Thymus (tissue), 11 donors: ENCODE measurements around the gene NDUFB2. TPM values are rescaled to one million over a fixed set of nuclear protein-coding genes. Genes with fewer than 3 reads are reported as not detected.
"Not testable (repeated sequence)": the region's sequence is repeated elsewhere in the genome, so short reads cannot be mapped to it uniquely, and the experiment has no call there.

Experiments
- DNase-seq, 9 donors: peaks; one replicate each; pipeline ENCODE4 v3.0.0-alpha.2; 2013; ENCODE audit warnings: low spot score in 9 of 9, low read depth in 6 of 9, missing footprints in 1 of 9
- H3K27ac ChIP-seq, 2 donors: one replicate each; pipeline ENCODE4 v1.5.1; 2013; ENCODE audit warnings: control low read depth in 1 of 2, low read depth in 1 of 2, low read length in 1 of 2, mild to moderate bottlenecking in 1 of 2, moderate library complexity in 1 of 2
- H3K27me3 ChIP-seq, 2 donors: one replicate each; pipeline ENCODE4 v1.5.1; 2013; ENCODE audit warnings: low read length in 1 of 2; ENCODE audit not compliant: control insufficient read depth in 2 of 2, insufficient read depth in 1 of 2
- H3K36me3 ChIP-seq, 2 donors: one replicate each; pipeline ENCODE4 v1.5.1; 2013; ENCODE audit warnings: low read length in 1 of 2, mild to moderate bottlenecking in 1 of 2, moderate library complexity in 1 of 2; ENCODE audit not compliant: control insufficient read depth in 2 of 2, insufficient read depth in 2 of 2
- H3K4me1 ChIP-seq, 2 donors: one replicate each; pipeline ENCODE4 v1.5.1; 2013; ENCODE audit warnings: low read length in 2 of 2; ENCODE audit not compliant: control insufficient read depth in 2 of 2, insufficient read depth in 2 of 2
- H3K4me3 ChIP-seq, 2 donors: one replicate each; pipeline ENCODE4 v1.5.1; 2013; ENCODE audit warnings: low read length in 2 of 2, control low read depth in 1 of 2, mild to moderate bottlenecking in 1 of 2
- H3K9me3 ChIP-seq, 2 donors: one replicate each; pipeline ENCODE4 v1.5.1; 2013; ENCODE audit warnings: low read length in 1 of 2, mild to moderate bottlenecking in 1 of 2; ENCODE audit not compliant: control insufficient read depth in 2 of 2, insufficient read depth in 1 of 2
- WGBS: extraction: QIAGEN DNeasy Blood & Tissue Kit; methylation state at CpG from one replicate; pipeline ENCODE4 v1.1.7; 2013; 5-methylcytosine and 5-hydroxymethylcytosine counted together
- polyA plus RNA-seq: library from polyadenylated mRNA; stranded (reverse); fragments of 200-250 nt; gene quantifications from one replicate; pipeline ENCODE4 v1.2.3, GENCODE V29; 2013
- total RNA-seq: library from RNA; stranded (reverse); fragments of 120-200 nt; gene quantifications from one replicate; pipeline ENCODE4 v1.2.4, GENCODE V29; 2013
- donor health status: healthy.

The NDUFB2 gene
- total and polyA plus RNA-seq, 2 donors = 209 to 254 TPM

DNA sequence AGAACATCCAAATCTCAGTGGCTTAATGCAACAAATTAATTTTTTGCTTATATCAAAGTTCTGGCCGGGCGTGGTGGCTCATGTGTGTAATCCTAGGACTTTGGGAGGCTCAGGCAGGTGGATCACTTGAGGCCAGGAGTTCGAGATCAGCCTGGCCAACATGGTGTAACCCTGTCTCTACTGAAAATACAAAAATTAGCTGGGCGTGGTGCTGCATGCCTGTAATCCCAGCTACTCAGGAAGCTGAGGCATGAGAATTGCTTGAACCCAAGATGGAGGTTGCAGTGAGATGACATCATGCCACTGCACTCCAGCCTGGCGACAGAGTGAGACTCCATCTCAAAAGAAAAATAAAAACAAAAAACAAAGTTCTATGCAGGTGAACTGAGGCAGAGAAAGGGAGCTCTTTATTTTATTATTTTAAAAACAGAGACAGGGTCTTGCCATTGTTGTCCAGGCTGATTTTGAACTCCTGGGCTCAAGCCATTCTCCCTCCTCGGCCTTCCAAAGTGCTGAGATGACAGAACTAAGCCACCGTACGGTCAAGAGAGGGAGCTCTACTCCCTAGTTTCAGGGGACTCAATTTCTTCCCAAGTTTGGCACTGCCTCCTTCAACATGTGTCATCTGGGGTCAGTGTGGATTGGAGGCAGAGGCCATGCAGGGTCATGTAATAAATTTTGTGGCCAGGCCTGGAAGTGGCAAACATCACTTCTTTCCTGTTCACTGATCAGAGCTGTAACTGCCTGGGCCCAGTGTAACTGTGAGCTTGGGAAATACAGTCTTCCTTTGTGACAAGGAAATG, 21.4 kb upstream of the NDUFB2 start:
- WGBS = 81% methylated on average over 8 of the region's 8 CpGs

DNA sequence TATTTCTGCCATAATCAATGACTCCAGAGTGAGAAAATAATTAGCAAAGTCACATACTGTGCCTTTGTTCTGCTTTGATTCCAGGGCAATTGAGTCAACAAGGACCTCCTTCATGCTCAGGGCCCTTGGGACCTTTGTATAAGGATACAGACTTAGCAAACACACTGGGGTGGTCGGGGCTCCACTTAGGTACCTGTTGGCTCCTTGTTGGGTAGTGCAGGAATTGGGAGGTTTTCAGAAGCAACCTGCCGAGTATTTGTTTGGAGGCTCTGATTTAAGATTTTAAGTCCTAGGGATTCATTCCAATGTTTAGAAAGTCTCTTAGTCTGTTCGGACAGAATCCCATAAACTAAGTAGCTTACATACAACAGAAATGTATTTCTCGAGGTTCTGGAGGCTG, 20.8 kb upstream of the NDUFB2 start:
- WGBS = over 99% methylated on average over 4 of the region's 4 CpGs
- Histone ChIP-seq H3K27me3 (no peaks in the 10 kb centered on the region), H3K9me3 (no peaks in the 10 kb centered on the region), H3K36me3 (peaks cover 18 to 23% of the 10 kb centered on the region in 2 donors), H3K4me1 (peaks cover 7 to 22% of the 10 kb centered on the region in 2 donors), H3K27ac (no peak overlapping the region), H3K4me3 (no peak overlapping the region)
- DNase-seq = no peak

More for the DNA sequence above, 21.4 kb upstream of the NDUFB2 start:
- peak in 1 of 9 donors; percentile 42 for DNase-seq
- Histone ChIP-seq H3K36me3 (peaks cover 15 to 19% of the 10 kb centered on the region in 2 donors), H3K4me3 (no peak overlapping the region), H3K27me3 (no peaks in the 10 kb centered on the region), H3K9me3 (no peaks in the 10 kb centered on the region), H3K4me1 (peaks cover 7 to 22% of the 10 kb centered on the region in 2 donors), H3K27ac (no peak overlapping the region)

DNA sequence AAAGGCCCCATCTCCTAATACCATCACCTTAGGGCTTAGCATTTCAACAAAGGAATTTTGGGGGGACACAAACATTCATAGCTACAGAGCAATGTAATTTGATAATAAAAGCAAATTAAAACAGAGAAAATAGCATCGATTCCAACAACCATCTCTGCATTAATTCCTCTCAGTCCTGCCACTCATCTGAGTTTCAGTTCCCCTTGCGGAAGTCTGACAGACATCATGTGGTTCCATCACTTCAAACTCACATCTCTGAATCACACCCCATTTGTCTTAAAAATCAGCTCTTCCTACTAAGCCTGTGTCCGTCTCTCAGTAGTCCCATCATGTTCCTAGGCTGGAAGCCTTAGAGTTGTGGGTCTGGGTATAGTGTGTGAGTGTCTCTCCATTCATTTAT, 20.2 kb upstream of the NDUFB2 start:
- Histone ChIP-seq H3K27ac (no peak overlapping the region), H3K4me1 (peaks cover 7 to 22% of the 10 kb centered on the region in 2 donors), H3K27me3 (no peaks in the 10 kb centered on the region), H3K4me3 (no peak overlapping the region), H3K36me3 (peaks cover 20 to 28% of the 10 kb centered on the region in 2 donors), H3K9me3 (no peaks in the 10 kb centered on the region)
- no peak for DNase-seq
- 79% methylated on average over 3 of the region's 3 CpGs for WGBS

DNA sequence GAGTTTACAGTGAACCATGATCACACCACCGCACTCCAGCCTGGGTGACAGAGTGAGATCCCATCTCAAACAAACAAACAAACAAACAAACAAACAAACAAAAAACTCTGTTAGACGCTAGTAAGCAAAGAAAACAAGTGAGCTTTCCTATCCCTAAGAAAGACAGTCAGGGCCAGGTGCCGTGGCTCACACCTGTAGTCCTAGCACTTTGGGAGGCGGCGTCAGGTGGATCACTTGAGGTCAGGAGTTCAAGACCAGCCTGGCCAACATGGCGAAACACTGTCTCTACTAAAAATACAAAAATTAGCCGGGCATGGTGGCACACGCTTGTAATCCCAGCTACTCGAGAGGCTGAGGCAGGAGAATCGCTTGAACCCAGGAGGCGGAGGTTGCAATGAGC, 19.6 kb upstream of the NDUFB2 start:
- H3K27ac ChIP-seq, H3K27me3 ChIP-seq, H3K9me3 ChIP-seq, H3K4me3 ChIP-seq, DNase-seq: not testable (repeated sequence)
- WGBS = 94% methylated on average over 11 of the region's 11 CpGs
- Histone ChIP-seq H3K36me3 (peaks cover 23 to 33% of the 10 kb centered on the region in 2 donors), H3K4me1 (peaks cover 7 to 22% of the 10 kb centered on the region in 2 donors)

DNA sequence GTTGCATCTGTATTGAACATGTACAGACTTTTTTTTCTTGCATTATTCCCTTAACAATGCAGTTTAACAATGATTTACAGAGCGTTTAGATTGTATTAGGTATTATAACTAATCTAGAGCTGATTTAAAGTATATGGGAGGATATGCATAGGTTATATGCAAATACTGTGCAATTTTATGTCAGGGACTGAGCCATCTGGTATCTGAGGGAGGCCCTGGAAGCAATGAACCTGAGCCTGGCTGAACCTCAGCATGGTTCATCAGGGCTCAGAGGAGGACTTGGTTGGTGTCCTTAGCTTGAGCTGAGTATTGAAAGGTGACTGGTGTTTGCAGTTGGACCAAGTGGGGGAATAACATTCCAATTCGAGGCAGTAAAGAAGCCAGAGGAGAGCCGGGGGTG, 19.0 kb upstream of the NDUFB2 start:
- Histone ChIP-seq H3K4me1 (peaks cover 7 to 17% of the 10 kb centered on the region in 2 donors), H3K27ac (no peak overlapping the region), H3K36me3 (peaks cover 26 to 35% of the 10 kb centered on the region in 2 donors), H3K4me3 (no peak overlapping the region), H3K9me3 (no peaks in the 10 kb centered on the region), H3K27me3 (no peaks in the 10 kb centered on the region)
- no peak for DNase-seq
- 98% methylated on average over 3 of the region's 3 CpGs for WGBS

DNA sequence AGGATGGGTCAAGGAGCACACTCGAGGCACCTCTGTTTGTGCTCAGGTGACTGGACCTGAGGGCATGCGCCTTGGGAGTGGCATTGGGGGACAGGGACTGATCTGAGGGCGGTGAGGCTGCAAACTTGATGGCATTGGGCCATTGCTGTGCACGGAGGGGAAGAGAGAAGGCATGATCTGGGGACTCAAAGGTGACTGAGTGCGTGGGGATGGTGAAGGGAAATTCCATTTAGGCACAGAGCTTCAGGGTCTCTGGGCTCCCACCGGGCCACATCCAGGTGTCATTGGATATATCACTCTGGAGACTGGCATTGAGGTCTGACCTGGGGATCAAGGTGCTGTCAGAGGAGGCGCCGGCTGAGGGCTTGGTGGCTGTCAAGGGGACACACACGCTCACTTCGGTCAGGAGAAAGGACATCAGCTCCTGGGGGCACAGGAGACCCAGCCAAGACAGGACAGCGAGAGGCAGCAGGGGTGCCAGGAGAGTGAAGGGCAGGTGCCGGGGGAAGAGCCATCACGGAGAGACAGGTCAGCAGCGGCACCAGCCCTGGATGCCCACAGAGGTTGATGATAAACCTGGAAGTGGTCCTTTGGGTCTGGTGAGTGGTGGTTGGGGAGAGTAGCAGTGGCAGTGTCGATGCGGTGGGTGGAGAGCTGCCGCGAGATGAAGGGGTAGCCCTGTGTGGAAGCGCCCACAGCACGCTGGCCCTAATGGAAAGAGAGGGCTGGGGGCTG, 18.3 kb upstream of the NDUFB2 start:
- 98% methylated on average over 20 of the region's 20 CpGs for WGBS
- H3K4me3 ChIP-seq = no peak overlapping the region
- peaks cover 28 to 35% of the 10 kb centered on the region in 2 donors for H3K36me3 ChIP-seq
- peaks cover 7 to 16% of the 10 kb centered on the region in 2 donors for H3K4me1 ChIP-seq
- H3K27me3 ChIP-seq = no peaks in the 10 kb centered on the region
- no peak overlapping the region for H3K27ac ChIP-seq
- no peak for DNase-seq
- no peaks in the 10 kb centered on the region for H3K9me3 ChIP-seq

DNA sequence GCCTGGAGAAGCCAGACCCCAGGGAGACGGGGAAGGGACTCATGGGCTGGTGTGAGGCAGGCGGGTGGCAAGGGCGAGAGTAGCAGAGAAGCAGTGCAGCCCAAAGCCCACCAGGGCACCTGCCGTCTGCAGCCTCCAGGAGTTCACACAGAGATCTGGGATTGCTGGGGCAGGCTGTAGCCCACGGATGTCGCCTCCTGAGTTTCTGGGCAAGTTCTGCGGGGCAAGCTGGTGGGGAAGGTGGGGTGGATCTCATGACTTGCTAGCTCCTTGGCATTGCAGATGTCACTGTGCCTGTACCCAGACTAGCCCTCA, 17.7 kb upstream of the NDUFB2 start:
- DNase-seq = no peak
- H3K9me3 ChIP-seq = no peaks in the 10 kb centered on the region
- peaks cover 33 to 36% of the 10 kb centered on the region in 2 donors for H3K36me3 ChIP-seq
- H3K27me3 ChIP-seq = no peaks in the 10 kb centered on the region
- no peak overlapping the region for H3K27ac ChIP-seq
- no peak overlapping the region for H3K4me3 ChIP-seq
- H3K4me1 ChIP-seq = peaks cover 2 to 12% of the 10 kb centered on the region in 2 donors
- WGBS = 97% methylated on average over 7 of the region's 7 CpGs

DNA sequence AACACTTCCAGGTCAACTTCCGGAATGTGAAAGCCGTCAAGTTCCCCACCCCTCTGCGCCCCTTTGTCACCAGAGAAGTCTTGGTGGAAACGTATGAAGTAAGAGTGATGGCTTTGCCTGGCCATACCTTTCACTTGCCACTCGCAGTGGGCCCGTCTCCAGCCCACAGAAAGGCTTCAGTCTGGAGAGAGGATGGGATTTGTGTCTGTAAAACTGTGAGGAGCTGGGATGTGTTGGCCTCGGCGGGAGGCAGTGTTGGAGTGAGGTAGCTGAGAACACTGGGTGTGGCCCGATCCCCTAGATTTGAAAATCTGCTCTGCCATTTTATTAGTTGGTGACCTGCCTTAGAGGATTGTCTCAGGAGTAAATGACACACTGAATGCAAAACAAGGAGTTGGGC, 17.3 kb upstream of the NDUFB2 start:
- no peak for DNase-seq
- Histone ChIP-seq H3K4me1 (peaks cover 0 to 8% of the 10 kb centered on the region in 2 donors), H3K27ac (no peak overlapping the region), H3K27me3 (no peaks in the 10 kb centered on the region), H3K36me3 (peaks cover 35 to 40% of the 10 kb centered on the region in 2 donors), H3K4me3 (no peak overlapping the region), H3K9me3 (no peaks in the 10 kb centered on the region)
- 97% methylated on average over 9 of the region's 9 CpGs for WGBS

DNA sequence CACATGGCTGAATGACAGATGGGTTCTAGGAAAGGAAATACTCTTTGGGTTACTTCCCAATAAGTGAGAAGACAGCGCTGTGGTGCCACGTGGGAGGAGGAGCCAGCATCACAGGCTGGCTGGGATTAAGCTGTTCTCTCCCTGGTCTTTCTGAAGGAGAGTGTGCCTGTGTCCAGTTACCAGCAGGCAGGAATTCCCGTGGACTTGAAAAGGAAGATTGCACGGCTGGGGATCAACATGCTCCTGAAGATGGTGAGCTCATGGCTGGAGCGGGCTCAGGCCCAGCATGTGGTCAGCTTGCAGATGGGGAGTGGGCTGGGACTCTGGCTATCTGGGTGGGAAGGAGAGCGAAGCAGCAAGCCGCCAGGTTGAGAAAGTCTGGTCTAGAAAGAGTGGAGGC, 15.6 kb upstream of the NDUFB2 start:
- no peaks in the 10 kb centered on the region for H3K4me1 ChIP-seq
- no peaks in the 10 kb centered on the region for H3K27me3 ChIP-seq
- WGBS = 95% methylated on average over 7 of the region's 7 CpGs
- no peak for DNase-seq
- H3K27ac ChIP-seq = no peak overlapping the region
- no peak overlapping the region for H3K4me3 ChIP-seq
- no peaks in the 10 kb centered on the region for H3K9me3 ChIP-seq
- peaks cover 41 to 51% of the 10 kb centered on the region in 2 donors for H3K36me3 ChIP-seq
